ENCODE measurements around the gene ACOX1. TPM values are rescaled to one million over a fixed set of nuclear protein-coding genes. Genes with fewer than 3 reads are reported as not detected.

ACOX1 gene
- total RNA-seq, 1 donor from 2014 or later, result 36.1 TPM

DNA sequence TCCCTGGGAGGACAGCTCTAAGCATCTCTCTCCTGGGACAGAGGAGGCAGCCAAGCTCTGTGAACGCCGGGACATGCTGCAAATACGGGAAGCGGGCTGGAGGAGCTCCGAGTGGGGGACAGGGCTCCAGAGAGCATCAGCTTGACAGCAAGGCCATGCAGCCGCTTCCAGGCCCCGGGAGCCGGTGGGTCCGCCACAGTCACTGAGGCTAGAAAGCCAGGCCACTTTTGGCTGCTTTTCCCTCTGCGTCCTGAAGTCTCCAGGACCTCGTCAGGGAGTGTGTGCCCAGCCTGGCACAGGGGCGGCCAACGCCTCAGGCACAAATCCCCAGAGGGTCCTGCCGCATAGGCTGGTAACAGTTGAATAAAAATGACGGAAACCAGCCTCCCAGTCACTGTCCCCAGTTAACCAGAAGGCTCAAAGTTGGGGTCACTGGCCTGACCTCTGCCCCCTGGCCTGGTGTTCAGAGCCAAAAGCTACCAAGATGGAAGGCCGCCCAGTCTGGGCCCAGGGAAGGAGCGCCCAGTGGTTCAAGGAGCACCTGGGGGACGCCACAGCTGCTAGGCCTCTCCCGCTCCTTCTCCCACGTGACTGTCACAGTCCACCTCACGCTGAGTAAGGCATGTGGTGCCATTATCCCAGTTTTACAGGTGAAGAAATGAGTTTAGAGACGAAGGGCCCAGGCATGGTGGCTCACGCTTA is 79.0 kb downstream of the ACOX1 start:
- H3K4me3 Mint-ChIP-seq (ENCODE audit: unreplicated experiment), result peak overlapping the region; percentile 37
- H3K27me3 Mint-ChIP-seq (ENCODE audit: unreplicated experiment), result peaks cover 10% of the 10 kb centered on the region
- TF ChIP-seq, protein P1, sequence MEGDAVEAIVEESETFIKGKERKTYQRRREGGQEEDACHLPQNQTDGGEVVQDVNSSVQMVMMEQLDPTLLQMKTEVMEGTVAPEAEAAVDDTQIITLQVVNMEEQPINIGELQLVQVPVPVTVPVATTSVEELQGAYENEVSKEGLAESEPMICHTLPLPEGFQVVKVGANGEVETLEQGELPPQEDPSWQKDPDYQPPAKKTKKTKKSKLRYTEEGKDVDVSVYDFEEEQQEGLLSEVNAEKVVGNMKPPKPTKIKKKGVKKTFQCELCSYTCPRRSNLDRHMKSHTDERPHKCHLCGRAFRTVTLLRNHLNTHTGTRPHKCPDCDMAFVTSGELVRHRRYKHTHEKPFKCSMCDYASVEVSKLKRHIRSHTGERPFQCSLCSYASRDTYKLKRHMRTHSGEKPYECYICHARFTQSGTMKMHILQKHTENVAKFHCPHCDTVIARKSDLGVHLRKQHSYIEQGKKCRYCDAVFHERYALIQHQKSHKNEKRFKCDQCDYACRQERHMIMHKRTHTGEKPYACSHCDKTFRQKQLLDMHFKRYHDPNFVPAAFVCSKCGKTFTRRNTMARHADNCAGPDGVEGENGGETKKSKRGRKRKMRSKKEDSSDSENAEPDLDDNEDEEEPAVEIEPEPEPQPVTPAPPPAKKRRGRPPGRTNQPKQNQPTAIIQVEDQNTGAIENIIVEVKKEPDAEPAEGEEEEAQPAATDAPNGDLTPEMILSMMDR (IDR thresholded peaks at IDR 0.05; ENCODE audit: unreplicated experiment), result no peak
- no peaks in the 10 kb centered on the region for H3K9me3 Mint-ChIP-seq (ENCODE audit: unreplicated experiment)
- no peak overlapping the region for H3K27ac Mint-ChIP-seq (ENCODE audit: unreplicated experiment)
- peaks cover 20% of the 10 kb centered on the region for H3K4me1 Mint-ChIP-seq (ENCODE audit: unreplicated experiment)
- H3K36me3 Mint-ChIP-seq (ENCODE audit: low read depth, unreplicated experiment), result peaks cover 5% of the 10 kb centered on the region
- no peak for DNase-seq (ENCODE audit: low spot score)

DNA sequence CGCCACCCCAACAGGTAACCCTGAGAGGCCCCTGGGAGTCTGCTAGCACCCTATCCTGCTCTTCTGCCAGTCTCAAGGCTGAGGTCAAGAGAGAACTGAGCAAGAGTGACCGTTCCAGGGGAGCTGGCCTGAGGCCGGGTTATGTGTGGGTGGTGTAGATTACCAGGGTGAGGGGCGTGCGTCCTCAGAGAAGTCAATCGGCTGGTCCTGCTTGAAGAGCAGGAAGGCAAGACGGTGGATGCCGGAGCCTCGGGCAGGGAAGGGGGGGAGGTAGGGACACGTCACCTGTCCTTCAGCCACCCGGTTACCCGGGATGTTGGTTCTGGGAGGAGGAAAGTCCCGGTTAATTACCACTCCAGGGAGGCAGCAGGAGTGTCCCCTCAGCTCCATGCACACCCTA is 79.6 kb downstream of the ACOX1 start:
- Mint-ChIP-seq H3K27ac (ENCODE audit: unreplicated experiment) (no peak overlapping the region), H3K4me3 (ENCODE audit: unreplicated experiment) (no peak overlapping the region), H3K9me3 (ENCODE audit: unreplicated experiment) (no peaks in the 10 kb centered on the region), H3K4me1 (ENCODE audit: unreplicated experiment) (peaks cover 21% of the 10 kb centered on the region), H3K36me3 (ENCODE audit: low read depth, unreplicated experiment) (peaks cover 5% of the 10 kb centered on the region), H3K27me3 (ENCODE audit: unreplicated experiment) (peaks cover 11% of the 10 kb centered on the region)
- DNase-seq (ENCODE audit: low spot score), result no peak
- TF ChIP-seq, protein P1 (IDR thresholded peaks at IDR 0.05; ENCODE audit: unreplicated experiment), result no peak

DNA sequence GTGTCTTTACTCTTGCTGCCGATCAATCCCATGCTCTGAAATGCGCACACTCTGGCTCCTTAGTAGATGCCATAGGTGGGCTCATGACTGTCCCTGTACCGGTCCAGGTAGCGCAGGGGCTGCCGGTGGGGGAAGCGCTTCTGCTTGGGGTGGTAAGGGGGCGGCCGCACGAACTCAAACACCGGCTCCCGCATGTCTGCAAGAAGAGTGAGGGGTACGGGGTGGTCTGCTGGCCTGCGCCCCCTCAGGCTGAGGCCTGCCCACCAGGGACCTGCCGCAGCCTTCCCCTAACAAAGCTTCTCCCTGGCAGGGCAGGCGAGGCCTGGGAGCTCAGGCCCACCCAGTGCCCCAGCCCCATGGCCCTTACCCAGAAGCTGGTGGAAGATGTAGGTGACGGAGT is 80.2 kb downstream of the ACOX1 start:
- no peak for DNase-seq (ENCODE audit: low spot score)
- Mint-ChIP-seq H3K4me1 (ENCODE audit: unreplicated experiment) (peaks cover 22% of the 10 kb centered on the region), H3K27ac (ENCODE audit: unreplicated experiment) (no peak overlapping the region), H3K27me3 (ENCODE audit: unreplicated experiment) (peaks cover 15% of the 10 kb centered on the region), H3K4me3 (ENCODE audit: unreplicated experiment) (no peak overlapping the region), H3K9me3 (ENCODE audit: unreplicated experiment) (no peaks in the 10 kb centered on the region), H3K36me3 (ENCODE audit: low read depth, unreplicated experiment) (peaks cover 10% of the 10 kb centered on the region)
- TF ChIP-seq, protein P1 (IDR thresholded peaks at IDR 0.05; ENCODE audit: unreplicated experiment), result no peak

DNA sequence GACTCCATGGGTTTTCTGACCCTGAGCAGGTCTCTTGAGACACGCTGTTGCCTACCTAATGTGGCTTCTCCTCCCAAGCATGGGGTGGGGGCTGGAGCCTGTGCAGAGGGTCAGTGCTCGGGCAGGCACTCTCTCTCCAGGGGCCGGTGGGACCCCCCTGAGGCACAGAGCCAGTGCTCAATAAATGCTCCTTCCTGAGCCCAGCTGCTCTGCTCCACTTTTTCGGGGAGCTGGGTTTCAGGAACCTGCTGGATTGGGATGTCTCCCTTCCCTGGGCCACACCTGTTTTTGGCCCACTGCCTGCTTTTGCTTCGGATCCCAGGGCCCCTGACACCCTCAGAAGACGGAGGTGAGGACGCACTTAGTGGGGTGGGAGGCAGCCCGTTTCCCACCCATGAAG is 80.9 kb downstream of the ACOX1 start:
- Mint-ChIP-seq H3K27ac (ENCODE audit: unreplicated experiment) (no peak overlapping the region), H3K36me3 (ENCODE audit: low read depth, unreplicated experiment) (peaks cover 12% of the 10 kb centered on the region), H3K9me3 (ENCODE audit: unreplicated experiment) (no peaks in the 10 kb centered on the region), H3K4me1 (ENCODE audit: unreplicated experiment) (peaks cover 22% of the 10 kb centered on the region), H3K27me3 (ENCODE audit: unreplicated experiment) (peaks cover 17% of the 10 kb centered on the region), H3K4me3 (ENCODE audit: unreplicated experiment) (peak overlapping the region; percentile 89)
- DNase-seq (ENCODE audit: low spot score), result no peak
- TF ChIP-seq, protein P1 (IDR thresholded peaks at IDR 0.05; ENCODE audit: unreplicated experiment), result no peak

DNA sequence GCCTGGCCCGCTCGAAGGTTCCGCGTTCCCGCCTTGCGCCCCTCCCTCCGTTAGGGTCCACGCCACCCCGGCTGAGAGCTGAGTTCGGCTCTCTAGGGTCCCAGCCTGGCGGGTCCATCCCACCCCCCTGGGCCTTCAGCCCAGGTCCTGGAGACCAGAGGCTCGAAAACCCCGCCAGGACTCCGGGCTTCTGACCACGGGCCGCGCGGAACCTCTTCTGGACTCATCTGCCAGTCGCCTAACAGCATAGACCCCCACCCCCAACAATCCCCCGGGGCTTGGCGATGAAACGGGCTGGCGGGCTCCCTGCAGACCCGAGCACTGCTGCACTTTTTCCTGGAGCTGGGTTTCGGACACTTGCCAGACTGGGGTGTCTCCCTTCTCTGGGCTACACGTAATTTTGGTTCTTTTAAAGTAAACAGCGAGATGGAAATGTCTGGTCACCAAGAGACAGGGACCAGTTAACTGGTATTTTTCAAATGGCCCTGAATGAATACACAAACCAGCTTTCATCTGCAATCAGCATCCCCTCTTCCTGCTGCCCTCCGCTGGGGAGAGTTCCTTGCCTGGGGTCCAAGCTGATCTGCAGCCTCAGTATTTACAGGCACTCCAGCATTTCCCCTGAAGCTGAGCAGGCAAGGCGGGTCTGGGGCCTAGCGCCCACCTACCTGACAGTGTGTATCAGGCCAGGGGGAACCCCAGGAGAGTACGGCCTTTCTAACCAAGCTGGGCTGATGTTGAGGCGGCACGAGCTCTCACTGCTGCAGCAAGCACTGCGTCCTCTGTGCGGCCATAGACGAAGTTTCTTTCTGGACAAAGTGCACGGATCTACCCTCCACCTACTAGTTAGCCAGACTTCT is 81.6 kb downstream of the ACOX1 start:
- Mint-ChIP-seq H3K4me1 (ENCODE audit: unreplicated experiment) (peaks cover 22% of the 10 kb centered on the region), H3K9me3 (ENCODE audit: unreplicated experiment) (no peaks in the 10 kb centered on the region), H3K27ac (ENCODE audit: unreplicated experiment) (peak overlapping the region; percentile 52), H3K4me3 (ENCODE audit: unreplicated experiment) (peak overlapping the region; percentile 89), H3K36me3 (ENCODE audit: low read depth, unreplicated experiment) (peaks cover 12% of the 10 kb centered on the region), H3K27me3 (ENCODE audit: unreplicated experiment) (peaks cover 17% of the 10 kb centered on the region)
- DNase-seq (ENCODE audit: low spot score), result no peak
- TF ChIP-seq, protein P1 (IDR thresholded peaks at IDR 0.05; ENCODE audit: unreplicated experiment), result no peak

All from endothelial cell (in vitro differentiated cells).